Right lobe of liver (tissue), 6 donors: ENCODE results near the gene JPT1. TPM values are rescaled to one million over a fixed set of nuclear protein-coding genes. Genes with fewer than 3 reads are reported as not detected.

Source experiments
- ATAC-seq, 4 donors: fragments of 200-7000 bp; cut with Tn5 transposase; one replicate each; pipeline ENCODE4 v1.9.1; 2020; ENCODE audit warnings: mild to moderate bottlenecking in 4 of 4, moderate library complexity in 4 of 4
- DNase-seq, 3 donors: peaks; one replicate each; pipeline ENCODE4 v3.0.0-alpha.2; 2020
- H3K27ac ChIP-seq, 3 donors: fragments of 200-600 bp; one replicate each; pipeline ENCODE4 v1.8.0; 2022
- H3K27me3 ChIP-seq, 2 donors: fragments of 200-600 bp; one replicate each; pipeline ENCODE4 v1.8.0; 2022
- H3K36me3 ChIP-seq, 4 donors: fragments of 200-600 bp; sonication (generic) in 1 of 4; one replicate each; pipeline versions ENCODE4 v1.5.1 to v1.8.0; 2017 to 2022; ENCODE audit warnings: control low read depth in 1 of 4
- H3K4me1 ChIP-seq, 4 donors: fragments of 200-600 bp; sonication (generic) in 1 of 4; one replicate each; pipeline versions ENCODE4 v1.5.1 to v1.8.0; 2017 to 2022; ENCODE audit warnings: control low read depth in 1 of 4
- H3K4me3 ChIP-seq, 3 donors: fragments of 200-600 bp; one replicate each; pipeline ENCODE4 v1.8.0; 2022
- H3K9me3 ChIP-seq, 4 donors: fragments of 200-600 bp; sonication (generic) in 1 of 4; one replicate each; pipeline versions ENCODE4 v1.5.1 to v1.8.0; 2017 to 2022; ENCODE audit warnings: control low read depth in 1 of 4
- CTCF ChIP-seq, 4 donors: fragments of 200-600 bp in 3 of 4; fragments of 450-650 bp in 1 of 4; IDR thresholded peaks; one replicate each; pipeline versions ENCODE4 v1.5.1 to v1.8.0; 2016 to 2022; ENCODE audit warnings: antibody characterized with exemption in 4 of 4, mild to moderate bottlenecking in 2 of 4
- POLR2A ChIP-seq: fragments of 450-650 bp; IDR thresholded peaks from one replicate; pipeline ENCODE4 v1.6.1; 2017; ENCODE audit warnings: antibody characterized with exemption, mild to moderate bottlenecking
- WGBS: methylation state at CpG from one replicate; pipeline ENCODE4 v1.1.6; 2018; ENCODE audit warnings: low coverage, low lambda C conversion rate; ENCODE audit not compliant: insufficient coverage; ENCODE audit errors: missing lambda C conversion rate; 5-methylcytosine and 5-hydroxymethylcytosine counted together
- intact Hi-C, 2 donors: fragments of 100-400 bp; cut with DNase I; formaldehyde crosslinking; loops; one replicate each; pipeline versions ENCODE4 v1.11.2 to v1.14.1; 2022
- small RNA-seq, 2 experiments: library from RNA; depleted of rRNA; stranded (forward); fragments of <200 nt; gene quantifications; one replicate each; pipeline ENCODE3, GENCODE V24; 2016
- total RNA-seq, 6 experiments: library from RNA; depleted of rRNA in 2 of 6; stranded (reverse); fragments of >200 nt in 2 of 6; fragmentation: NEBNext Ultra II Directional in 3 of 6; extraction: Animal tissue kit (Norgen Biotek cat#: 25700) in 3 of 6; gene quantifications; one replicate each; pipeline versions ENCODE4 v1.1.0 to v1.2.4, GENCODE V29; 2016 to 2023
- donor health status: DM: no; HTN: yes; CAD: no.
- donor health status: DM: no; HTN: no; CAD: no.
- donor health status: DM: no; HTN: no; CAD: no.
- donor health status: DM: no; HTN: yes; CAD: no.
- donor health status: DM: no; HTN: yes; CAD: no.

The JPT1 gene
- total RNA-seq, 6 experiments from 2014 or later = 16.7 to 57.8 (median 29.5) TPM

GRCh38 chr17:75087558-75088453 lies 66.5 kb downstream of the JPT1 start, which contains the start of gene SLC16A5:
TSS of gene SLC16A5 (plus strand) at chr17:75087954. CDS start at chr17:75093637, 5,683 bp downstream.
- intact Hi-C loops = no loop called here
- Histone ChIP-seq H3K9me3 (no peaks in the 10 kb centered on the region), H3K27me3 (no peaks in the 10 kb centered on the region), H3K36me3 (no peaks in the 10 kb centered on the region), H3K27ac (peak within 1 kb of the TSS; percentile 47 to 76 (median 72)), H3K4me3 (peak within 1 kb of the TSS; percentile 31 to 47 (median 39)), H3K4me1 (peaks cover 0 to 59% (median 28%) of the 10 kb centered on the region in 4 donors)
- peak; percentile 84 to 85 (median 85) for DNase-seq
- 72% methylated on average over 9 of the region's 69 CpGs for WGBS
- peak; percentile 27 to 73 (median 42) for ATAC-seq
- no peak for TF ChIP-seq POLR2A
- no peak for TF ChIP-seq CTCF (IDR thresholded peaks at IDR 0.05)

- H3K4me1 ChIP-seq = peaks cover 0 to 60% (median 28%) of the 10 kb centered on the region in 4 donors
Observed at GRCh38 chr17:75087182-75087557, 67.1 kb downstream of the JPT1 start.

GRCh38 chr17:75086496-75087181 lies 67.7 kb downstream of the JPT1 start:
- 38% methylated on average over 10 of the region's 15 CpGs for WGBS
- no peak for TF ChIP-seq POLR2A
- no peak for TF ChIP-seq CTCF (IDR thresholded peaks at IDR 0.05)
- intact Hi-C loops = no loop called here
- DNase-seq = peak in 1 of 3 donors; percentile 62
- Histone ChIP-seq H3K27ac (peak overlapping the region in 2 of 3 donors; percentile 47 to 67), H3K4me1 (peaks cover 0 to 59% (median 27%) of the 10 kb centered on the region in 4 donors), H3K27me3 (no peaks in the 10 kb centered on the region), H3K9me3 (no peaks in the 10 kb centered on the region), H3K4me3 (no peak overlapping the region), H3K36me3 (no peaks in the 10 kb centered on the region)
- ATAC-seq = peak in 3 of 4 donors; percentile 27 to 61 (median 34)

More at GRCh38 chr17:75087182-75087557, 67.1 kb downstream of the JPT1 start:
- peak overlapping the region in 2 of 3 donors; percentile 39 to 47 for H3K4me3 ChIP-seq
- TF ChIP-seq POLR2A = no peak
- TF ChIP-seq CTCF (IDR thresholded peaks at IDR 0.05) = no peak
- no peaks in the 10 kb centered on the region for H3K27me3 ChIP-seq
- H3K27ac ChIP-seq = peak overlapping the region; percentile 39 to 67 (median 47)
- no peaks in the 10 kb centered on the region for H3K9me3 ChIP-seq
- H3K36me3 ChIP-seq = no peaks in the 10 kb centered on the region
- WGBS = no CpG with 5 or more reads among the region's 12 CpGs
- no peak for DNase-seq
- no peak for ATAC-seq
- intact Hi-C loops = no loop called here

Small RNAs within 50 kb of the gene (small RNA-seq; reads per million reads assigned to genes)
- gene RF00019 = 0 reads per million in 2 experiments

Other genes with a start within 250 kb of the JPT1 start
- not detected for gene USH1G, start 231.3 kb downstream of the JPT1 start, total RNA-seq
- gene OTOP2, start 230.2 kb downstream of the JPT1 start, total RNA-seq = not detected
- gene OTOP3, start 218.6 kb downstream of the JPT1 start, total RNA-seq = not detected
- gene HID1, start 181.8 kb downstream of the JPT1 start, total RNA-seq = 1 to 10 TPM; 3.5 to 6.6 (median 4.5) TPM
- gene CDR2L, start 166.9 kb downstream of the JPT1 start, total RNA-seq = 1 to 10 TPM in 4 of 6 experiments, under 1 TPM in 2; 0.64 to 2.3 (median 1.4) TPM
- gene MRPL58, start 141.8 kb downstream of the JPT1 start, total RNA-seq = 100 to 1,000 TPM in 1 of 6 experiments, 10 to 100 TPM in 5; 23.7 to 112 (median 28.1) TPM
- gene ATP5PD, start 107.5 kb downstream of the JPT1 start, total RNA-seq = 100 to 1,000 TPM; 145 to 262 (median 179) TPM
- 10 to 100 TPM in 1 of 6 experiments, 1 to 10 TPM in 5; 7.2 to 10.3 (median 8.1) TPM for gene KCTD2, start 107.3 kb downstream of the JPT1 start, total RNA-seq
- 1 to 10 TPM; 1.2 to 3.7 (median 1.7) TPM for gene SLC16A5, start 66.6 kb downstream of the JPT1 start, total RNA-seq
- 1 to 10 TPM; 4.7 to 6.3 (median 5.3) TPM for gene ARMC7, start 44.5 kb downstream of the JPT1 start, total RNA-seq
- gene NT5C, start 22.8 kb downstream of the JPT1 start, total RNA-seq = 10 to 100 TPM; 10.5 to 35.1 (median 12.6) TPM
- 100 to 1,000 TPM in 3 of 6 experiments, 10 to 100 TPM in 3; 23.6 to 120 (median 108) TPM for gene SUMO2, start 28.4 kb upstream of the JPT1 start, total RNA-seq
- 10 to 100 TPM; 15.3 to 32.8 (median 25.9) TPM for gene NUP85, start 51.2 kb upstream of the JPT1 start, total RNA-seq
- gene GGA3, start 107.1 kb upstream of the JPT1 start, total RNA-seq = 10 to 100 TPM; 12.4 to 18.9 (median 15.8) TPM
- 10 to 100 TPM; 29.6 to 37.2 (median 33.7) TPM for gene MRPS7, start 107.4 kb upstream of the JPT1 start, total RNA-seq
- 10 to 100 TPM in 2 of 6 experiments, 1 to 10 TPM in 4; 7.3 to 21.9 (median 8.2) TPM for gene MIF4GD, start 116.7 kb upstream of the JPT1 start, total RNA-seq
- gene SLC25A19, start 134.9 kb upstream of the JPT1 start, total RNA-seq = 10 to 100 TPM in 2 of 6 experiments, 1 to 10 TPM in 4; 3.8 to 13.4 (median 7.3) TPM